Posterior vena cava (tissue), 2 donors: ENCODE data around the gene TOX2. TPM values are rescaled to one million over a fixed set of nuclear protein-coding genes. Genes with fewer than 3 reads are reported as not detected.
"Not testable (repeated sequence)": the region's sequence is repeated elsewhere in the genome, so short reads cannot be mapped to it uniquely, and the experiment has no call there.

Experiments
- DNase-seq: peaks from one replicate; pipeline ENCODE4 v3.0.0-alpha.2; 2020; ENCODE audit warnings: low spot score
- intact Hi-C, 2 donors: fragments of 100-400 bp; cut with DNase I; formaldehyde crosslinking; loops; one replicate each; pipeline versions ENCODE4 v1.14.1 to v1.14.2; 2022 to 2023
- total RNA-seq, 2 donors: library from RNA; stranded (reverse); fragmentation: NEBNext Ultra II Directional; extraction: Animal tissue kit (Norgen Biotek cat#: 25700); gene quantifications; one replicate each; pipeline ENCODE4 v1.2.1, GENCODE V29; 2021
- donor health status: DM: yes; HTN: yes; CAD: no.
- donor health status: DM: yes; HTN: yes; CAD: no.

TOX2 gene
- total RNA-seq, 2 donors from 2014 or later = 1.1 to 1.5 TPM

GRCh38 chr20:44034965-44035635, 120.4 kb downstream of the TOX2 start:
- intact Hi-C loops = no loop called here
- no peak for DNase-seq

DNA sequence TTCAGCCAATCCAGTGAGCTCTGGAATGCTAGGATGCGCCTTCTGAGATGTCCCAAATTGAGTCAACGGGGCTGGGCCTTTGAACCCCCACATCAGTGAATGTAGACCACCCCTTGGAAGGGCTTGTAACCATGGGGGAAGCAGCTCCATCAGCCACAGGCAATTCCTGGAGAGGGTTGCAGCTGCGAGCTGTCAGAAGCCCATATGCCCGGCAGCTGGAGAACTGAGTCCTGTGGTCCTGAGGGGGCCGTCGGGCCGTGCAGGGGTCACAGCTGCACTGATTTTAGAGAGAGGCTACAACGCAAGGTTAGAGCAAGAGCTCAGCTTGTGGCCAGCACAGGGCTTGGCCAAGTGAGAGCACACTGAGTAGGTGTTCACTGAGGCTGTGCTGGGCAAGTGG, 121.3 kb downstream of the TOX2 start:
- no peak for DNase-seq
- intact Hi-C loops = no loop called here

DNA sequence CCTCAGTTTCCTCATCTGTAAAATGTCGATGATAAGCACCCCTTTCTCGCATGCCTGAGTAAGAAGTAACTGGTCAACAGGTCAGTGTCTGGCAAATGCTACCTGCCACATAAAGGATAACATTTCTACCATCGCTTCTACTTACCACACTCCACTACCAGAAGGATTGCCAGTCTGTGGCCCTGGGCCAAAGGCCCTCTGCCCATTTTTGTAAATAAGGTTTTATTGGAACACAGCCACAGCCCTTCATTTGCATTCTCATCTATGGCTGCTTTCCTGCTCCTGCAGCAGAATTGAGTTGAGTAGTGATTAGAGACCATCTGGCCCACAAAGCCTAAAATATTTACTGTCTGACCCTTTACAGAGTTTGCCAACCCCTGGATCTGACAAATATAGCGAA, 121.8 kb downstream of the TOX2 start:
- intact Hi-C loops = no loop called here
- no peak for DNase-seq

GRCh38 chr20:44038681-44039123, 124.0 kb downstream of the TOX2 start:
- no peak for DNase-seq
- intact Hi-C loops = no loop called here

DNA sequence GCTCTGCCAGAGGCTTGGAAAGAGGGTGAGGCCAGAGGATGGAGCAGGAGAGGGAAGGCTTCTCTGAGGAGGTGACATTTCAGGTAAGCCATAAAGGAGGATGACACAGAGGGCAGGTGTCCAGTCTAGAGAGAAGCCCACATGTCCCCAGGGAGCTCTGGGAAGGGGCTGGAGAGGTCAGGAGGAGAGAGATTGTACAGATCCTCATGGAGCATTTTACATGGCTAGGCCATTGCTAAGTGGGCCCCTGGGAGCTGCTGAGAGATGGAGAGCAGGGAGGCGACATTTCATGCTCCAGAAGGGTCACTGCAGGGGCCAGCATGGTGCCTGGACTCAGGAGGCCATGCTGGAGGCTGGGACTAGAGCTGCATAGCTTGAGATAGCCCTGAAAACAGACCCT, 124.5 kb downstream of the TOX2 start:
- no peak for DNase-seq
- intact Hi-C loops = no loop called here

- intact Hi-C loops = no loop called here
- no peak for DNase-seq
These were observed 125.1 kb downstream of the TOX2 start for GRCh38 chr20:44039741-44040140.

GRCh38 chr20:44040202-44040915, 125.7 kb downstream of the TOX2 start:
- no peak for DNase-seq
- intact Hi-C loops = no loop called here

GRCh38 chr20:44041001-44041400, 126.3 kb downstream of the TOX2 start:
- DNase-seq = no peak

DNA sequence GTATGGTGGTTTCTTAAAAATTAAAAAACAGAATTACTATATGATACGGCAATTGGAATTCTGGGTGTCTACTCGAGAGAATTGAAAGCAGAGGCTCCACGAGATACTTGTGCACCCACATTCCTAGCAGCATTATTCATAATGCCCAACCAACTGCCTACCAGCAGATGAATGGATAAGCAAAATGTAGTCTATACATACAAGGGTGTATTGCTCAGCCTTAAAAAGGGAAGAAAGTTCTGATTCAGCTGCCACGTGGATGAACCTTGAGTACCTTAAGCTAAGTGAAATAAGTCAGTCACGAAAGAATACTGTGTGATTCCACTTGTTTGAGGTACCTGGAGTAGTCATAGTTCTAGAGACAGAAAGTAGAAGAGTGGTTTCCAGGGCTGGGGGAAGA, 130.1 kb downstream of the TOX2 start:
- intact Hi-C loops, DNase-seq: not testable (repeated sequence)

More at GRCh38 chr20:44041001-44041400, 126.3 kb downstream of the TOX2 start:
- intact Hi-C loops = no loop called here

DNA sequence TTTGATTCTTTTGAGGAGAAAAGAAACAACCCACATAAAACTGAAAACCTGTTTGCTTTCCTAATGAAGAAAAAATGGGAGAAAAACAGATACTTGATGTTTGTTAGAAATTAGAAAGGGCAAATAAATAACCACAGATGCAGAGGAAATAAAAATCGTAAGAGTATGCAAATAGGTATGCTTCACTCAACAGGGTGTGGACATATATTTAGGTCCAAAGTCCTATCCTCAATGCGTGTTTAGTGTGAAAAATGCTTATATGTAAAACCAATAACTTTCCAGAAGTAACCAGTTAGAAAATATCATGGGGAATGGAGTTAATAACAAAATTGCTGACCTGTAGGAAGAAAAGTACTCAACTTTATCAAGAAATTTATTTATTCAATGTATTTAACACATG, 135.7 kb downstream of the TOX2 start:
- DNase-seq = no peak
- intact Hi-C loops = no loop called here

- intact Hi-C loops = no loop called here
- no peak for DNase-seq
These were observed 136.4 kb downstream of the TOX2 start for GRCh38 chr20:44050925-44051660.

- no peak for DNase-seq
- intact Hi-C loops = no loop called here
These were observed 137.0 kb downstream of the TOX2 start for GRCh38 chr20:44051661-44052000.

DNA sequence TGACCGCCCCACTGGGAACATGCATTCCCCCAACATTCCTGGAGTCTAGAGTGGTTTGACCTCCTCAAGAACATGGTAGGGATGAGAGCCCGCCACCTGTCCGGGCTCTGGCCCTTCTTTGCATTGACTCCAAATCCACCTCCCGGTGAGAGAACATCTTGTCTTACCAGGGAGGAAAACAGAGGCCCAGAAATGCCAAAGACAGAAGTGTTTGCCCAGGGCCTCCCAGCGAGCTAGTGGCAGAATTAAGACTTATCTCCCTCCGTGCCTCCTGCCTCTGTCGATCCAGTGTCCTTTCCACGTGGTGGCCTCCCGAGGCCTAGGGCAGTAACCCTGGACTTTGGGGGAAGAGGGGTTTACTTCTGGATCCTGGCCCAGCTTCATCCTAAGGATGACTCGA, 137.5 kb downstream of the TOX2 start:
- no peak for DNase-seq
- intact Hi-C loops = no loop called here

DNA sequence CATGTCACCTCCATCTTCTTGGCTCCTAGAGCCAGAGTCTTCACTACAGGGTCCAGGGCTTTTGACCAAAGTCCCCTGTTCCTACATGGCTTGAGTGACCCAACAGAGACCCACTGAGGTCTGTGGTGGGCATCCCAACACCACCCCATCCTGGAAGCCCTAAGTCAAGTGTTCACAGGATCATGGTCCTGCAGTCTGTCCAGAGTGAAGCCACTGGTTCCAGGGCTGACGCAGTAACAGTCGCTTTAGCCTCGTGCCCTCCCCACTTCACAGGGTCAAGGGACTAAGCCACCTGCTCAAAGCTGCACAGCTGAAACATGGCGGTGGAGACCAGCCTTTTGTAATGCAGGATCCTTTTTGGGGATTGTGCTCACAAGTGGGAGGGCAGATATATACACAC, 138.4 kb downstream of the TOX2 start:
- DNase-seq = no peak
- intact Hi-C loops = no loop called here

GRCh38 chr20:44054118-44054517, 139.5 kb downstream of the TOX2 start:
- no peak for DNase-seq
- intact Hi-C loops = no loop called here

DNA sequence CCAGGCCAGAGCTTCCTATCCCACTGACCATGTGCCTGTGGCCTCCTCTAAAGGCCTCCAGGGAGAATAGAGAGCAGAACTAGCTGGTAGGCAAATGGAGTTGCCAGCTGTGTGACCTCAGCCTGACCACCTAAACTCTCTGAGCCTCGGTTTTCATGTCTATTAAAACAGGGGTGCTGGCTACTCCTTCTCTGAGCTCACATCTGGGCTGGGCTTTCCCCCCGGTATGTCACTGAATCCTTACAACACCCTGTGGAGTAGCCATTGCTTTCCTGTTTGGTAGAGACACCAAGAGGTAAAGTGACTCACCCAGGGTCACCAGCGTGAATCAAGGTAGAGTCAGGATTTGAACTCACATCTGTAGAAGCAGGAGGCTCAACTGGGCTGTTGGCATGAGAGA, 140.2 kb downstream of the TOX2 start:
- DNase-seq = no peak
- intact Hi-C loops = no loop called here

DNA sequence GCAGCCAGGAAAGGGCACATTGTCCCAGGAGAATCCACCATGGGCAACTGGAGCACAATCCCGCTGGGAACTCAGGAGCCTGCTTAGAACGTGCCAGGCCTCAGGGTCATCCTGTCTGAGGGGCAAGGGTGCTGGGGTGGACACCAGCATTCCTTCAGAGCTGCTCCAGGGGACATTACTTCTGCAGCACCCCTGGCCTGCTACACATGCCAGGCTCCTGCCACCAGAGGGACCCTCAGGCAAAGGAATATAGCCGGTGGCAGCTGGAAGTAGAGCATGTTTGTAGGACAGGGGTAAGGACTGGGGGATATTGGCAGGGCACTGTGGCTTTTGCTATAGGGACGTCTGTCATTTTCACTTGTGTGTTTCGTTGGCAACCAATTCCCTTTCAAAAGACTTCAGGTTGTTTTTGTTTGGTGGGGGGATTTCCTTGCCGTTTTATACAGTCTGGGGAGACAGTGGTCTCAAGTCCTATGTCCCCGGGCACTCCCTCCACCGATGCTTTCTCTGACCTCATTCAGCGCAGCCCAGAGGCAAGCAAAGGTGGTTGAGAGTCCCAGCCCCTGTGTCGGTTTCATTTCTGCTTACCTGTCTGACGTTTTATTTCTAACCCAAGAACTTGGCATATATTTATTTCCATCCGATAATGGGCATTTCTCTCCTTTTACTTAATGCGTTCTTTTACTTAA, 141.5 kb downstream of the TOX2 start:
- no peak for DNase-seq
- intact Hi-C loops = no loop called here

GRCh38 chr20:44057698-44058675, 143.3 kb downstream of the TOX2 start:
- no peak for DNase-seq
- intact Hi-C loops = no loop called here
